K562 (cell line): ENCODE data around the gene PUSL1. TPM values are rescaled to one million over a fixed set of nuclear protein-coding genes. Genes with fewer than 3 reads are reported as not detected.

Experiments
- ARID4B ChIP-seq: sonication (generic); formaldehyde crosslinking; IDR thresholded peaks from 2 replicates; pipeline ENCODE4 v1.8.0; 2022; ENCODE audit warnings: mild to moderate bottlenecking, missing genetic modification reagents
- EGR1 ChIP-seq: fragments of 450-650 bp; conservative IDR thresholded peaks from 2 replicates; pipeline ENCODE4 v1.6.1; 2017; ENCODE audit warnings: mild to moderate bottlenecking
- YY1 ChIP-seq, 3 experiments: IDR thresholded peaks; 2 replicates each; pipeline ENCODE4 v1.6.1; 2011; ENCODE audit warnings: low read length in 2 of 3, mild to moderate bottlenecking in 2 of 3, moderate library complexity in 2 of 3, borderline replicate concordance in 1 of 3, control low read depth in 1 of 3, low read depth in 1 of 3; ENCODE audit not compliant: insufficient read depth in 3 of 3, insufficient replicate concordance in 2 of 3, control insufficient read depth in 1 of 3, insufficient read length in 1 of 3; ENCODE audit errors: extremely low read depth in 1 of 3
- ZKSCAN1 ChIP-seq: fragments of 150-350 bp; IDR thresholded peaks from 2 replicates; pipeline ENCODE4 v1.6.1; 2016; ENCODE audit warnings: low read depth, low read length
- ZNF431 ChIP-seq: sonication (generic); formaldehyde crosslinking; IDR thresholded peaks from 2 replicates; pipeline ENCODE4 v1.8.0; 2022; ENCODE audit warnings: mild to moderate bottlenecking, missing genetic modification reagents
- polyA plus RNA-seq, 8 experiments: library from polyadenylated mRNA; depleted of rRNA in 4 of 8; stranded (reverse) in 5 of 8; unstranded in 3 of 8; fragments of >200 nt; fragmentation: Nextera tagmentation in 2 of 8; fragmentation: Illumina TruSeq in 1 of 8; extraction: Ambion mirVana in 2 of 8; extraction: Trizol in 1 of 8; gene quantifications; 2 replicates each; pipeline versions ENCODE4 v1.2.1 to v1.2.3, GENCODE V29; 2011 to 2014; ENCODE audit warnings: inconsistent platforms in 1 of 8, missing spikeins in 1 of 8
- total RNA-seq, 7 experiments: library from RNA; depleted of rRNA in 6 of 7; stranded (reverse); fragments of >200 nt in 6 of 7; fragmentation: Illumina TruSeq in 2 of 7; extraction: Trizol in 2 of 7; gene quantifications; 2 replicates each; pipeline versions ENCODE4 v1.2.1 to v1.2.3, GENCODE V29; 2011 to 2021; ENCODE audit warnings: low replicate concordance in 1 of 7
- TF ChIP-seq, protein P1 (sequence below), 2 experiments: fragments of 450-650 bp; conservative IDR thresholded peaks; 2 replicates each; pipeline ENCODE4 v1.6.1; 2017; ENCODE audit warnings: mild to moderate bottlenecking in 2 of 2, moderate library complexity in 2 of 2
- TF ChIP-seq, protein P2 (sequence below): fragments of 450-650 bp; IDR thresholded peaks from 2 replicates; pipeline ENCODE4 v1.6.1; 2016; ENCODE audit warnings: antibody characterized with exemption

Gene PUSL1
- total and polyA plus RNA-seq, 9 of the 15 experiments (the other 6 are each of a cell fraction or from before 2014, with no cell fraction given), result 0.62 to 86.9 (median 13.6) TPM

DNA sequence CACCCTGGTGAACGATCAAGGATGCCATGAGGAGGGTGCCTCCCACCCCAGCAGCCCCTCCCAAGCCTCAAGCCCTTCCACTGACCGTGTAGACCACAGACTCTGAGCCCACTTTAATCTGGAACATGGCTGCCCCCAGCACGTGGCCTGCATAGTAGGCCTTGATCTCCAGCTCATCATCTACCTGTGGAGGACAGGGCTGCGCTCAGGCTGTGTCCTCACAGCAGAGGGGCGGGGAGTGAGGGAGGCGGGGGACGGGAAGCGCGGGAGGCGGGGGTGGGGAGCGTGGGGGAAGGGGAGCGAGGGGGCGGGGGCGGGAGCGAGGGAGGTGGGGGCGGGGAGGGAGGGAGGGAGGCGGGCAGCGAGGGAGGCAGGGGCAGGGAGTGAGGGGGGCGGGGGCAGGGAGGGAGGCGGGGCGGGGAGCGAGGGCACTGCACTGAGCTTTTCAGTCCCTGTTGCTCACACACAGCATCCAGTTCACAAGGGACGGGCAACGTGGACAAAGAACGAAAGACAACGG, 7.1 kb downstream of the PUSL1 start (continued):
- TF ChIP-seq, protein P1, sequence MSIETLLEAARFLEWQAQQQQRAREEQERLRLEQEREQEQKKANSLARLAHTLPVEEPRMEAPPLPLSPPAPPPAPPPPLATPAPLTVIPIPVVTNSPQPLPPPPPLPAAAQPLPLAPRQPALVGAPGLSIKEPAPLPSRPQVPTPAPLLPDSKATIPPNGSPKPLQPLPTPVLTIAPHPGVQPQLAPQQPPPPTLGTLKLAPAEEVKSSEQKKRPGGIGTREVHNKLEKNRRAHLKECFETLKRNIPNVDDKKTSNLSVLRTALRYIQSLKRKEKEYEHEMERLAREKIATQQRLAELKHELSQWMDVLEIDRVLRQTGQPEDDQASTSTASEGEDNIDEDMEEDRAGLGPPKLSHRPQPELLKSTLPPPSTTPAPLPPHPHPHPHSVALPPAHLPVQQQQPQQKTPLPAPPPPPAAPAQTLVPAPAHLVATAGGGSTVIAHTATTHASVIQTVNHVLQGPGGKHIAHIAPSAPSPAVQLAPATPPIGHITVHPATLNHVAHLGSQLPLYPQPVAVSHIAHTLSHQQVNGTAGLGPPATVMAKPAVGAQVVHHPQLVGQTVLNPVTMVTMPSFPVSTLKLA (conservative IDR thresholded peaks at IDR 0.05), result 0 out of 4 replicates have a peak, but pooled peaks of 1 of the 2 experiments have one; percentile 35
- TF ChIP-seq ARID4B (CRISPR knock-in tag), result 0 out of 2 replicates have a peak, but pooled peaks have one; percentile 1
- TF ChIP-seq, protein P2, sequence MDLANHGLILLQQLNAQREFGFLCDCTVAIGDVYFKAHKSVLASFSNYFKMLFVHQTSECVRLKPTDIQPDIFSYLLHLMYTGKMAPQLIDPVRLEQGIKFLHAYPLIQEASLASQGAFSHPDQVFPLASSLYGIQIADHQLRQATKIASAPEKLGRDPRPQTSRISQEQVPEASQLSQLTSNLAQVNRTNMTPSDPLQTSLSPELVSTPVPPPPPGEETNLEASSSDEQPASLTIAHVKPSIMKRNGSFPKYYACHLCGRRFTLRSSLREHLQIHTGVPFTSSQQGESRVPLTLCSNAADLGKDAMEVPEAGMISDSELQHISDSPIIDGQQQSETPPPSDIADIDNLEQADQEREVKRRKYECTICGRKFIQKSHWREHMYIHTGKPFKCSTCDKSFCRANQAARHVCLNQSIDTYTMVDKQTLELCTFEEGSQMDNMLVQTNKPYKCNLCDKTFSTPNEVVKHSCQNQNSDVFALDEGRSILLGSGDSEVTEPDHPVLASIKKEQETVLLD, result no peak
- TF ChIP-seq ZNF431, result no peak
- TF ChIP-seq ZKSCAN1, result peak; percentile 69; the same call in 1 of the 2 replicates
- TF ChIP-seq EGR1, result peak; percentile 45
- TF ChIP-seq YY1 (IDR thresholded peaks at IDR 0.05; ENCODE audit: borderline replicate concordance in 1 of 3, control insufficient read depth in 1 of 3, extremely low read depth in 1 of 3, insufficient read depth in 3 of 3, insufficient read length in 1 of 3, insufficient replicate concordance in 2 of 3, low read depth in 1 of 3, low read length in 2 of 3), result peak in 1 of 3 experiments; percentile 81
